Body of pancreas (tissue), 4 donors: Measurements from ENCODE around the gene FKBP3.

Experiments used
- POLR2A ChIP-seq, 3 donors: fragments of 450-650 bp; IDR thresholded peaks; one replicate each; pipeline ENCODE4 v1.6.1; 2016; ENCODE audit warnings: antibody characterized with exemption in 3 of 3, mild to moderate bottlenecking in 2 of 3
- TF ChIP-seq, protein P1 (sequence below), 7 experiments: fragments of 450-650 bp in 4 of 7; fragments of 200-600 bp in 3 of 7; sonication (generic) in 3 of 7; IDR thresholded peaks; one replicate each; pipeline ENCODE4 v1.5.1; 2016 to 2019; ENCODE audit warnings: antibody characterized with exemption in 7 of 7

DNA sequence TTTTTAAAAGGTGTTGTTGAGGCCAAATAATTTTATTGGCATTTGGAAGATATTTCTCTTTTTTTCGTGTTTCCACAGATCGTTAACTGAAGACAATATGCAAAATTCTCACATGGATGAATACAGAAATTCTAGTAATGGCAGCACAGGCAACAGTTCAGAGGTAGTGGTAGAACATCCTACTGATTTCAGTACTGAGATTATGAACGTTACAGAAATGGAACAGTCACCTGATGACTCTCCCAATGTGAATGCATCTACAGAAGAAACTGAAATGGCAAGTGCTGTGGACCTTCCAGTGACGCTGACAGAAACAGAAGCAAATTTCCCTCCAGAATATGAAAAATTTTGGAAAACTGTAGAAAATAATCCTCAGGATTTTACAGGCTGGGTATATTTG lies 39.1 kb downstream of the FKBP3 start:
- TF ChIP-seq, protein P1, sequence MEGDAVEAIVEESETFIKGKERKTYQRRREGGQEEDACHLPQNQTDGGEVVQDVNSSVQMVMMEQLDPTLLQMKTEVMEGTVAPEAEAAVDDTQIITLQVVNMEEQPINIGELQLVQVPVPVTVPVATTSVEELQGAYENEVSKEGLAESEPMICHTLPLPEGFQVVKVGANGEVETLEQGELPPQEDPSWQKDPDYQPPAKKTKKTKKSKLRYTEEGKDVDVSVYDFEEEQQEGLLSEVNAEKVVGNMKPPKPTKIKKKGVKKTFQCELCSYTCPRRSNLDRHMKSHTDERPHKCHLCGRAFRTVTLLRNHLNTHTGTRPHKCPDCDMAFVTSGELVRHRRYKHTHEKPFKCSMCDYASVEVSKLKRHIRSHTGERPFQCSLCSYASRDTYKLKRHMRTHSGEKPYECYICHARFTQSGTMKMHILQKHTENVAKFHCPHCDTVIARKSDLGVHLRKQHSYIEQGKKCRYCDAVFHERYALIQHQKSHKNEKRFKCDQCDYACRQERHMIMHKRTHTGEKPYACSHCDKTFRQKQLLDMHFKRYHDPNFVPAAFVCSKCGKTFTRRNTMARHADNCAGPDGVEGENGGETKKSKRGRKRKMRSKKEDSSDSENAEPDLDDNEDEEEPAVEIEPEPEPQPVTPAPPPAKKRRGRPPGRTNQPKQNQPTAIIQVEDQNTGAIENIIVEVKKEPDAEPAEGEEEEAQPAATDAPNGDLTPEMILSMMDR (IDR thresholded peaks at IDR 0.05) = no peak
- TF ChIP-seq POLR2A (IDR thresholded peaks at IDR 0.05) = no peak
